Measurements from ENCODE around the gene AUNIP.
"Not testable (repeated sequence)": the region's sequence is repeated elsewhere in the genome, so short reads cannot be mapped to it uniquely, and the experiment has no call there.

AUNIP gene

GRCh38 chr1:25864434-25864833, 5.2 kb upstream of the AUNIP start:
- DNase-seq (ENCODE audit: low read depth): no peak

GRCh38 chr1:25863486-25864262, 4.4 kb upstream of the AUNIP start:
- no peak for DNase-seq (ENCODE audit: low read depth)

GRCh38 chr1:25862785-25863485, 3.7 kb upstream of the AUNIP start:
- DNase-seq (ENCODE audit: low read depth): no peak

- no peak for DNase-seq (ENCODE audit: low read depth)
These were observed 2.3 kb upstream of the AUNIP start for GRCh38 chr1:25861316-25862286.

- no peak for DNase-seq (ENCODE audit: low read depth)
These were observed 763 bp downstream of the AUNIP start for GRCh38 chr1:25858494-25858893.

GRCh38 chr1:25856856-25857255, 2.4 kb downstream of the AUNIP start:
- DNase-seq (ENCODE audit: low read depth): no peak

GRCh38 chr1:25854554-25854953, 4.7 kb downstream of the AUNIP start:
- DNase-seq (ENCODE audit: low read depth): no peak

GRCh38 chr1:25848531-25848930, 10.7 kb downstream of the AUNIP start:
- no peak for DNase-seq (ENCODE audit: low read depth)

- DNase-seq (ENCODE audit: low read depth): no peak
These were observed 11.3 kb downstream of the AUNIP start for GRCh38 chr1:25847929-25848328.

GRCh38 chr1:25845664-25846063, 13.6 kb downstream of the AUNIP start:
- DNase-seq (ENCODE audit: low read depth): no peak

GRCh38 chr1:25844536-25845337, 14.5 kb downstream of the AUNIP start:
- DNase-seq (ENCODE audit: low read depth): no peak

GRCh38 chr1:25843483-25843882, 15.8 kb downstream of the AUNIP start:
- DNase-seq (ENCODE audit: low read depth): no peak

GRCh38 chr1:25839808-25840207, 19.4 kb downstream of the AUNIP start:
- not testable (repeated sequence) for DNase-seq (ENCODE audit: low read depth)

- no peak for DNase-seq (ENCODE audit: low read depth)
These were observed 21.9 kb downstream of the AUNIP start for GRCh38 chr1:25837262-25837875.

- no peak for DNase-seq (ENCODE audit: low read depth)
These were observed 22.6 kb downstream of the AUNIP start for GRCh38 chr1:25836695-25837094.

- DNase-seq (ENCODE audit: low read depth): no peak
These were observed 24.4 kb downstream of the AUNIP start for GRCh38 chr1:25834894-25835293.

- DNase-seq (ENCODE audit: low read depth): no peak
These were observed 26.1 kb downstream of the AUNIP start for GRCh38 chr1:25833158-25833557.

- no peak for DNase-seq (ENCODE audit: low read depth)
These were observed 26.8 kb downstream of the AUNIP start for GRCh38 chr1:25832336-25833037.

- no peak for DNase-seq (ENCODE audit: low read depth)
These were observed 27.6 kb downstream of the AUNIP start for GRCh38 chr1:25831569-25832196.

- no peak for DNase-seq (ENCODE audit: low read depth)
These were observed 30.2 kb downstream of the AUNIP start for GRCh38 chr1:25829046-25829445.
